SK-N-SH (cell line): ENCODE measurements around the gene HSD17B11. TPM values are rescaled to one million over a fixed set of nuclear protein-coding genes. Genes with fewer than 3 reads are reported as not detected.
"Not testable (repeated sequence)": the region's sequence is repeated elsewhere in the genome, so short reads cannot be mapped to it uniquely, and the experiment has no call there.

ENCODE experiments used
- CTCF ChIA-PET: fragments of 300-600, 350-600 bp; formaldehyde crosslinking; extraction: SDS; loops from one replicate; lab custom pipeline; 2021; lab: Yijun Ruan, JAX
- POLR2A ChIA-PET: fragments of 350-600 bp; sonication (Branson Sonifier 250); formaldehyde crosslinking; extraction: SDS; loops from one replicate; lab custom pipeline; 2020; ENCODE audit warnings: antibody characterized with exemption, inconsistent platforms; lab: Yijun Ruan, JAX
- DNase-seq: peaks from one replicate; pipeline ENCODE4 v3.0.0; 2012
- H2AFZ ChIP-seq: fragments of 200-600 bp; sonication (generic); 2 replicates; pipeline ENCODE4 v1.8.1; 2016; ENCODE audit warnings: antibody characterized with exemption, mild to moderate bottlenecking, low read depth
- H3F3A ChIP-seq: fragments of 200-600 bp; sonication (generic); replicated peaks from 2 replicates; pipeline ENCODE3; 2016; ENCODE audit warnings: antibody characterized with exemption, mild to moderate bottlenecking; ENCODE audit not compliant: insufficient read depth
- H3K27ac ChIP-seq, 2 experiments: fragments of 200-500 bp in 1 of 2; fragments of 200-600 bp in 1 of 2; sonication (Bioruptor generic) in 1 of 2; sonication (generic), shearing (Covaris generic) in 1 of 2; 2 replicates each; pipeline versions ENCODE4 v1.5.1 to v1.6.1; 2014 to 2016; ENCODE audit warnings: low read depth in 2 of 2, inconsistent platforms in 1 of 2, low read length in 1 of 2, mild to moderate bottlenecking in 1 of 2, mixed read lengths in 1 of 2
- H3K27me3 ChIP-seq: fragments of 200-600 bp; sonication (generic), shearing (Covaris generic); 2 replicates; pipeline ENCODE4 v1.6.1; 2016; ENCODE audit warnings: mixed run types; ENCODE audit not compliant: insufficient read depth
- H3K36me3 ChIP-seq, 2 experiments: fragments of 200-500 bp in 1 of 2; fragments of 200-600 bp in 1 of 2; sonication (Bioruptor generic) in 1 of 2; sonication (generic) in 1 of 2; replicated peaks in 1 of 2; 2 replicates each; pipeline versions ENCODE3 to v1.5.1; 2014 to 2016; ENCODE audit warnings: low read length in 1 of 2, mild to moderate bottlenecking in 1 of 2; ENCODE audit not compliant: insufficient read depth in 2 of 2, control insufficient read depth in 1 of 2
- H3K4me1 ChIP-seq, 2 experiments: fragments of 200-500 bp in 1 of 2; fragments of 200-600 bp in 1 of 2; sonication (Bioruptor generic) in 1 of 2; sonication (generic), shearing (Covaris generic) in 1 of 2; 2 replicates each; pipeline versions ENCODE4 v1.5.1 to v1.6.1; 2014 to 2016; ENCODE audit warnings: low read depth in 1 of 2, low read length in 1 of 2, mixed run types in 1 of 2; ENCODE audit not compliant: insufficient read depth in 2 of 2, control insufficient read depth in 1 of 2
- H3K4me2 ChIP-seq: fragments of 200-600 bp; sonication (generic), shearing (Covaris generic); 2 replicates; pipeline ENCODE4 v1.6.1; 2017; ENCODE audit warnings: mixed run types
- H3K4me3 ChIP-seq, 2 experiments: fragments of 200-500 bp in 1 of 2; fragments of 200-600 bp in 1 of 2; sonication (Bioruptor generic) in 1 of 2; sonication (generic), shearing (Covaris generic) in 1 of 2; 2 replicates each; pipeline versions ENCODE4 v1.5.1 to v1.8.1; 2014 to 2016; ENCODE audit warnings: low read depth in 2 of 2, inconsistent platforms in 1 of 2, low read length in 1 of 2, mild to moderate bottlenecking in 1 of 2, mixed read lengths in 1 of 2, moderate library complexity in 1 of 2
- H3K79me2 ChIP-seq: fragments of 200-600 bp; sonication (generic); 2 replicates; pipeline ENCODE4 v1.8.1; 2017; ENCODE audit warnings: mild to moderate bottlenecking; ENCODE audit not compliant: insufficient read depth
- H3K9ac ChIP-seq: fragments of 200-600 bp; sonication (generic); 2 replicates; pipeline ENCODE4 v1.6.1; 2017; ENCODE audit warnings: mixed run types
- H3K9me2 ChIP-seq: fragments of 200-600 bp; sonication (generic); 2 replicates; pipeline ENCODE4 v1.6.1; 2017; ENCODE audit warnings: mixed run types
- H3K9me3 ChIP-seq: fragments of 200-600 bp; sonication (generic); 2 replicates; pipeline ENCODE4 v1.6.1; 2017; ENCODE audit warnings: mixed run types, mild to moderate bottlenecking, moderate library complexity
- H4K20me1 ChIP-seq: fragments of 200-600 bp; sonication (generic); 2 replicates; pipeline ENCODE4 v1.6.1; 2017; ENCODE audit warnings: mild to moderate bottlenecking, mixed run types; ENCODE audit not compliant: insufficient read depth
- CTCF ChIP-seq: fragments of 200-600 bp; sonication (generic); IDR thresholded peaks from 2 replicates; pipeline ENCODE4 v1.6.1; 2017; ENCODE audit warnings: antibody characterized with exemption, mild to moderate bottlenecking, moderate library complexity
- ELF1 ChIP-seq: IDR thresholded peaks from 2 replicates; pipeline ENCODE4 v1.4.0; 2012
- FOSL2 ChIP-seq: IDR thresholded peaks from 2 replicates; pipeline ENCODE4 v1.4.0; 2012; ENCODE audit warnings: low read depth, mild to moderate bottlenecking, moderate library complexity, borderline replicate concordance
- RAD21 ChIP-seq: IDR thresholded peaks from 2 replicates; pipeline ENCODE4 v1.6.1; 2012; ENCODE audit warnings: mild to moderate bottlenecking, low read length
- RCOR1 ChIP-seq: fragments of 150-350 bp; IDR thresholded peaks from 2 replicates; pipeline ENCODE4 v1.6.1; 2017; ENCODE audit warnings: antibody characterized with exemption, low read length
- RXRA ChIP-seq: IDR thresholded peaks from 2 replicates; pipeline ENCODE4 v1.4.0; 2012; ENCODE audit warnings: low read depth, mild to moderate bottlenecking, borderline replicate concordance
- USF2 ChIP-seq: fragments of 150-350 bp; IDR thresholded peaks from 2 replicates; pipeline ENCODE4 v1.6.1; 2017; ENCODE audit warnings: antibody characterized with exemption, low read length, low read depth, borderline replicate concordance
- ZBTB33 ChIP-seq: IDR thresholded peaks from 2 replicates; pipeline ENCODE4 v1.4.0; 2012; ENCODE audit warnings: low read depth, borderline replicate concordance
- WGBS: methylation state at CpG from one replicate; pipeline ENCODE4 v1.1.6; 2017; ENCODE audit warnings: low lambda C conversion rate; 5-methylcytosine and 5-hydroxymethylcytosine counted together
- polyA plus RNA-seq, 3 experiments: library from polyadenylated mRNA; depleted of rRNA; stranded (reverse); fragments of >200 nt; gene quantifications; 2 replicates each; pipeline ENCODE4 v1.2.3, GENCODE V29; 2012

Gene HSD17B11
- polyA plus RNA-seq, 1 of the 3 experiments (the other 2 are of a cell fraction), result 13.2 TPM

GRCh38 chr4:87409420-87409939 lies 18.5 kb upstream of the HSD17B11 start:
- H3K9me3 ChIP-seq, result no peaks in the 10 kb centered on the region
- no peaks in the 10 kb centered on the region for H3F3A ChIP-seq
- no peak overlapping the region for H2AFZ ChIP-seq
- TF ChIP-seq ELF1 (no peak), ZBTB33 (no peak)
- H3K4me3 ChIP-seq, result no peak overlapping the region
- no peaks in the 10 kb centered on the region for H4K20me1 ChIP-seq
- ChIA-PET CTCF (interaction anchor here (1.2 kb wide), 1 partner anchor 33 kb away, joined by 5 read pairs; no protein-coding TSS in a partner anchor), POLR2A (no interaction called here)
- H3K4me2 ChIP-seq, result no peak overlapping the region
- no peaks in the 10 kb centered on the region for H3K4me1 ChIP-seq
- no peak for DNase-seq
- 84% methylated on average over 3 of the region's 3 CpGs for WGBS
- H3K79me2 ChIP-seq, result no peaks in the 10 kb centered on the region
- H3K27ac ChIP-seq, result no peak overlapping the region
- no peak overlapping the region for H3K9ac ChIP-seq
- H3K27me3 ChIP-seq, result no peaks in the 10 kb centered on the region
- no peaks in the 10 kb centered on the region for H3K36me3 ChIP-seq
- no peaks in the 10 kb centered on the region for H3K9me2 ChIP-seq

- H3F3A ChIP-seq, H3K4me2 ChIP-seq, H3K36me3 ChIP-seq, H3K9me2 ChIP-seq, H3K9ac ChIP-seq, H3K4me1 ChIP-seq, H3K4me3 ChIP-seq, DNase-seq, H3K79me2 ChIP-seq, POLR2A ChIA-PET, H3K27ac ChIP-seq, H4K20me1 ChIP-seq, H3K27me3 ChIP-seq, H3K9me3 ChIP-seq: not testable (repeated sequence)
- WGBS, result 75% methylated on average over 4 of the region's 4 CpGs
- H2AFZ ChIP-seq, result 0 out of 2 replicates have a peak overlapping the region, but pooled peaks have one; percentile 41
- CTCF ChIA-PET, result interaction anchor here (1.1 kb wide), 1 partner anchor 31 kb away, joined by 3 read pairs; no protein-coding TSS in a partner anchor
Measured at GRCh38 chr4:87406902-87407301, 15.9 kb upstream of the HSD17B11 start.

GRCh38 chr4:87406462-87406861 lies 15.5 kb upstream of the HSD17B11 start:
- H3F3A ChIP-seq, result no peaks in the 10 kb centered on the region
- no peaks in the 10 kb centered on the region for H3K36me3 ChIP-seq
- H3K9me2 ChIP-seq, result no peaks in the 10 kb centered on the region
- CTCF ChIA-PET, result interaction anchor here (1.1 kb wide), 1 partner anchor 30 kb away, joined by 3 read pairs; no protein-coding TSS in a partner anchor
- H4K20me1 ChIP-seq, result no peaks in the 10 kb centered on the region
- H3K4me1 ChIP-seq, result no peaks in the 10 kb centered on the region
- H2AFZ ChIP-seq, result 0 out of 2 replicates have a peak overlapping the region, but pooled peaks have one; percentile 41
- H3K4me3 ChIP-seq, result no peak overlapping the region
- POLR2A ChIA-PET, result no interaction called here
- DNase-seq, result no peak
- no peak overlapping the region for H3K4me2 ChIP-seq
- no peaks in the 10 kb centered on the region for H3K79me2 ChIP-seq
- no peaks in the 10 kb centered on the region for H3K27me3 ChIP-seq
- H3K9ac ChIP-seq, result no peak overlapping the region
- no peak overlapping the region for H3K27ac ChIP-seq
- H3K9me3 ChIP-seq, result no peaks in the 10 kb centered on the region; the same call in 1 of the 2 replicates
- no peak for TF ChIP-seq CTCF
- TF ChIP-seq RCOR1, result no peak
- TF ChIP-seq RAD21, result no peak
- no peak for TF ChIP-seq USF2
- no peak for TF ChIP-seq RXRA
- no peak for TF ChIP-seq FOSL2
- TF ChIP-seq, all 33 proteins: peak for 0
- WGBS, result 61% methylated on average over 6 of the region's 6 CpGs
